Naive thymus-derived CD8-positive, alpha-beta T cell (primary cell): ENCODE measurements around the gene TGM5. TPM values are rescaled to one million over a fixed set of nuclear protein-coding genes. Genes with fewer than 3 reads are reported as not detected.
"Not testable (repeated sequence)": the region's sequence is repeated elsewhere in the genome, so short reads cannot be mapped to it uniquely, and the experiment has no call there.

Source experiments
- ATAC-seq, 2 donors: fragments of 150-1000 bp; cut with Tn5 transposase in 1 of 2; sonication (Bioruptor Pico), chemical (Tn5 transposase) in 1 of 2; 1 replicate in 1 of 2; 2 replicates in 1 of 2; pipeline ENCODE4 v1.10.0; 2021; ENCODE audit warnings: mild to moderate bottlenecking in 2 of 2, moderate library complexity in 2 of 2
- POLR2A ChIA-PET: fragments of 350-600 bp; sonication (Branson Sonifier 250); formaldehyde crosslinking; loops from one replicate; lab custom pipeline; 2021; ENCODE audit warnings: antibody characterized with exemption; lab: Charles Lee
- DNase-seq, 10 donors: peaks; one replicate each; pipeline versions ENCODE4 v3.0.0 to v3.0.0-alpha.2; 2020 to 2022
- H3K27ac Mint-ChIP-seq, 10 donors: one replicate each; pipeline ENCODE4 v1.8.0; 2020 to 2022; ENCODE audit warnings: mild to moderate bottlenecking in 10 of 10, mixed read lengths in 10 of 10, moderate library complexity in 4 of 10, inconsistent platforms in 1 of 10
- H3K27me3 Mint-ChIP-seq, 5 donors: one replicate each; pipeline ENCODE4 v1.8.0; 2021 to 2022; ENCODE audit warnings: mixed read lengths in 5 of 5
- H3K36me3 Mint-ChIP-seq, 3 donors: one replicate each; pipeline ENCODE4 v1.8.0; 2020 to 2022; ENCODE audit warnings: mixed read lengths in 3 of 3, mild to moderate bottlenecking in 2 of 3, inconsistent platforms in 1 of 3
- H3K4me1 Mint-ChIP-seq, 4 donors: one replicate each; pipeline ENCODE4 v1.8.0; 2021 to 2022; ENCODE audit warnings: mixed read lengths in 4 of 4
- H3K4me3 Mint-ChIP-seq, 10 donors: one replicate each; pipeline ENCODE4 v1.8.0; 2020 to 2022; ENCODE audit warnings: mild to moderate bottlenecking in 10 of 10, mixed read lengths in 10 of 10, moderate library complexity in 6 of 10, inconsistent platforms in 1 of 10
- H3K9me3 Mint-ChIP-seq, 9 donors: one replicate each; pipeline ENCODE4 v1.8.0; 2020 to 2022; ENCODE audit warnings: mixed read lengths in 9 of 9, mild to moderate bottlenecking in 3 of 9, inconsistent platforms in 1 of 9, moderate library complexity in 1 of 9
- polyA plus RNA-seq, 3 donors: library from polyadenylated mRNA; unstranded; fragments of 300-500 nt; fragmentation: Illumina TruSeq; gene quantifications; one replicate each; pipeline ENCODE4 v1.2.3, GENCODE V29; 2021
- total RNA-seq, 8 experiments: library from RNA in 2 of 8; stranded (reverse) in 2 of 8; gene quantifications; one replicate each; pipeline ENCODE4 v1.2.3 and lab custom pipeline; 2021 to 2026

TGM5 gene
- total and polyA plus RNA-seq, 5 experiments from 2014 or later: not detected

- no peak overlapping the region for H3K4me3 Mint-ChIP-seq
- H3K9me3 Mint-ChIP-seq: no peaks in the 10 kb centered on the region
- POLR2A ChIA-PET: no interaction called here
- no peak for ATAC-seq
- H3K4me1 Mint-ChIP-seq: peaks cover 0 to 2% (median 0%) of the 10 kb centered on the region in 4 donors
- peaks cover 1 to 31% (median 13%) of the 10 kb centered on the region in 5 donors for H3K27me3 Mint-ChIP-seq
- no peaks in the 10 kb centered on the region for H3K36me3 Mint-ChIP-seq
- peak overlapping the region in 1 of 10 donors; percentile 49 for H3K27ac Mint-ChIP-seq
- DNase-seq: no peak
Measured at GRCh38 chr15:43210172-43210745, 56.5 kb downstream of the TGM5 start.

- POLR2A ChIA-PET: no interaction called here
- Mint-ChIP-seq H3K4me3 (no peak overlapping the region), H3K9me3 (no peaks in the 10 kb centered on the region), H3K36me3 (no peaks in the 10 kb centered on the region), H3K27ac (no peak overlapping the region), H3K4me1 (peaks cover 0 to 5% (median 3%) of the 10 kb centered on the region in 4 donors), H3K27me3 (peaks cover 0 to 31% (median 13%) of the 10 kb centered on the region in 5 donors)
- DNase-seq (no peak), ATAC-seq (no peak)
Measured at GRCh38 chr15:43209059-43209824, 57.5 kb downstream of the TGM5 start.

GRCh38 chr15:43208052-43209002 lies 58.4 kb downstream of the TGM5 start:
- Mint-ChIP-seq H3K27ac (no peak overlapping the region), H3K9me3 (no peaks in the 10 kb centered on the region), H3K36me3 (no peaks in the 10 kb centered on the region), H3K4me3 (no peak overlapping the region), H3K4me1 (peaks cover 0 to 6% (median 5%) of the 10 kb centered on the region in 4 donors), H3K27me3 (peaks cover 0 to 31% (median 13%) of the 10 kb centered on the region in 5 donors)
- POLR2A ChIA-PET: interaction anchor here (0.8 kb wide), 1 partner anchor 12 kb away, joined by 5 read pairs; no protein-coding TSS in a partner anchor
- ATAC-seq: no peak
- DNase-seq: no peak

GRCh38 chr15:43207024-43207423 lies 59.7 kb downstream of the TGM5 start:
- no peaks in the 10 kb centered on the region for H3K36me3 Mint-ChIP-seq
- no peak overlapping the region for H3K27ac Mint-ChIP-seq
- H3K4me3 Mint-ChIP-seq: no peak overlapping the region
- DNase-seq (no peak), ATAC-seq (no peak)
- no peaks in the 10 kb centered on the region for H3K9me3 Mint-ChIP-seq
- H3K4me1 Mint-ChIP-seq: peaks cover 0 to 6% (median 5%) of the 10 kb centered on the region in 4 donors
- H3K27me3 Mint-ChIP-seq: peaks cover 0 to 31% (median 13%) of the 10 kb centered on the region in 5 donors
- POLR2A ChIA-PET: no interaction called here

GRCh38 chr15:43206054-43206453 lies 60.7 kb downstream of the TGM5 start:
- Mint-ChIP-seq H3K4me1 (peaks cover 0 to 6% (median 5%) of the 10 kb centered on the region in 4 donors), H3K9me3 (no peaks in the 10 kb centered on the region), H3K27me3 (peaks cover 0 to 30% (median 13%) of the 10 kb centered on the region in 5 donors), H3K4me3 (no peak overlapping the region), H3K27ac (no peak overlapping the region), H3K36me3 (no peaks in the 10 kb centered on the region)
- POLR2A ChIA-PET: no interaction called here
- ATAC-seq (no peak), DNase-seq (no peak)

- Mint-ChIP-seq H3K27ac (peak overlapping the region in 4 of 10 donors; percentile 7 to 81 (median 30)), H3K4me3 (no peak overlapping the region), H3K9me3 (peaks cover 0 to 4% (median 0%) of the 10 kb centered on the region in 9 donors), H3K36me3 (no peaks in the 10 kb centered on the region), H3K27me3 (peaks cover 0 to 12% (median 6%) of the 10 kb centered on the region in 5 donors), H3K4me1 (peaks cover 0 to 6% (median 6%) of the 10 kb centered on the region in 4 donors)
- peak; percentile 10 to 74 (median 32) for DNase-seq
- ATAC-seq: peak; percentile 61 to 71
- POLR2A ChIA-PET: interaction anchor here (1.3 to 1.5 kb wide), 2 partner anchors 18 to 19 kb away, joined by 3 to 5 read pairs; partner anchors contain the start of gene CCNDBP1
Measured at GRCh38 chr15:43204016-43204901, 62.5 kb downstream of the TGM5 start.

GRCh38 chr15:43199945-43200488 lies 66.7 kb downstream of the TGM5 start:
- no peak for DNase-seq
- peaks cover 15 to 31% (median 20%) of the 10 kb centered on the region in 3 donors for H3K36me3 Mint-ChIP-seq
- H3K27ac Mint-ChIP-seq: peak overlapping the region in 2 of 10 donors; percentile 13 to 55
- peaks cover 6 to 8% (median 6%) of the 10 kb centered on the region in 4 donors for H3K4me1 Mint-ChIP-seq
- POLR2A ChIA-PET: no interaction called here
- H3K9me3 Mint-ChIP-seq: peaks cover 0 to 12% (median 4%) of the 10 kb centered on the region in 9 donors
- ATAC-seq: no peak
- H3K27me3 Mint-ChIP-seq: no peaks in the 10 kb centered on the region
- no peak overlapping the region for H3K4me3 Mint-ChIP-seq

- DNase-seq: no peak
- Mint-ChIP-seq H3K27ac (no peak overlapping the region), H3K4me3 (no peak overlapping the region), H3K27me3 (no peaks in the 10 kb centered on the region), H3K4me1 (peaks cover under 1 to 6% (median 2%) of the 10 kb centered on the region in 4 donors), H3K36me3 (peaks cover 19 to 40% (median 20%) of the 10 kb centered on the region in 3 donors), H3K9me3 (peaks cover 0 to 12% (median 4%) of the 10 kb centered on the region in 9 donors)
- POLR2A ChIA-PET: no interaction called here
- ATAC-seq: no peak
Measured at GRCh38 chr15:43198992-43199391, 67.7 kb downstream of the TGM5 start.

- H3K4me3 Mint-ChIP-seq, POLR2A ChIA-PET, ATAC-seq, H3K27ac Mint-ChIP-seq, DNase-seq, H3K4me1 Mint-ChIP-seq, H3K27me3 Mint-ChIP-seq: not testable (repeated sequence)
- peaks cover 19 to 40% (median 20%) of the 10 kb centered on the region in 3 donors for H3K36me3 Mint-ChIP-seq
- peaks cover 0 to 12% (median 4%) of the 10 kb centered on the region in 9 donors for H3K9me3 Mint-ChIP-seq
Measured at GRCh38 chr15:43198556-43198955, 68.2 kb downstream of the TGM5 start.

- Mint-ChIP-seq H3K36me3 (peaks cover 20 to 48% (median 23%) of the 10 kb centered on the region in 3 donors), H3K9me3 (peaks cover 0 to 12% (median 4%) of the 10 kb centered on the region in 9 donors)
- DNase-seq, ATAC-seq, H3K4me1 Mint-ChIP-seq, H3K4me3 Mint-ChIP-seq, POLR2A ChIA-PET, H3K27ac Mint-ChIP-seq, H3K27me3 Mint-ChIP-seq: not testable (repeated sequence)
Measured at GRCh38 chr15:43197773-43198172, 69.0 kb downstream of the TGM5 start.
